Fibroblast of lung (primary cell): ENCODE measurements around the gene CDCP2. TPM values are rescaled to one million over a fixed set of nuclear protein-coding genes. Genes with fewer than 3 reads are reported as not detected.

ENCODE experiments used
- DNase-seq, 2 donors: peaks; one replicate each; pipeline versions ENCODE4 v3.0.0 to v3.0.0-alpha.2; 2010; ENCODE audit warnings: low read depth in 2 of 2
- H2AFZ ChIP-seq: 2 replicates; pipeline ENCODE4 v1.5.1; 2012; ENCODE audit warnings: low read length, control low read depth, inconsistent platforms
- H3K27ac ChIP-seq: 2 replicates; pipeline ENCODE4 v1.5.1; 2011; ENCODE audit warnings: low read length, control low read depth; ENCODE audit not compliant: insufficient read depth
- H3K27me3 ChIP-seq: 2 replicates; pipeline ENCODE4 v1.5.1; 2011; ENCODE audit warnings: mild to moderate bottlenecking, low read length; ENCODE audit not compliant: control insufficient read depth, insufficient read depth
- H3K36me3 ChIP-seq: 2 replicates; pipeline ENCODE4 v1.5.1; 2011; ENCODE audit warnings: low read length; ENCODE audit not compliant: control insufficient read depth, insufficient read depth
- H3K4me1 ChIP-seq: 2 replicates; pipeline ENCODE4 v1.5.1; 2011; ENCODE audit warnings: low read length; ENCODE audit not compliant: control insufficient read depth, insufficient read depth; ENCODE audit errors: extremely low read depth
- H3K4me2 ChIP-seq: 2 replicates; pipeline ENCODE4 v1.5.1; 2011; ENCODE audit warnings: low read length, control low read depth; ENCODE audit not compliant: insufficient read depth; ENCODE audit errors: extremely low read depth
- H3K4me3 ChIP-seq, 4 experiments: fragments of 200-600 bp in 1 of 4; sonication (generic) in 1 of 4; replicated peaks in 1 of 4; 2 replicates each; pipeline ENCODE4 v1.5.1; 2011 to 2016; ENCODE audit warnings: low read length in 4 of 4, low read depth in 3 of 4, mild to moderate bottlenecking in 3 of 4, control low read depth in 2 of 4, inconsistent platforms in 1 of 4, mixed read lengths in 1 of 4; ENCODE audit not compliant: insufficient read depth in 1 of 4; ENCODE audit errors: control extremely low read depth in 1 of 4
- H3K79me2 ChIP-seq: 2 replicates; pipeline ENCODE4 v1.5.1; 2012; ENCODE audit warnings: mild to moderate bottlenecking, low read length, inconsistent platforms; ENCODE audit not compliant: control insufficient read depth, insufficient read depth
- H3K9ac ChIP-seq: 2 replicates; pipeline ENCODE4 v1.5.1; 2011; ENCODE audit warnings: mild to moderate bottlenecking, low read length, control low read depth; ENCODE audit not compliant: insufficient read depth
- H3K9me3 ChIP-seq: 2 replicates; pipeline ENCODE4 v1.5.1; 2012; ENCODE audit warnings: low read depth, low read length; ENCODE audit not compliant: control insufficient read depth, insufficient read depth
- H4K20me1 ChIP-seq: 2 replicates; pipeline ENCODE4 v1.5.1; 2011; ENCODE audit warnings: low read length; ENCODE audit not compliant: control insufficient read depth, insufficient read depth; ENCODE audit errors: extremely low read depth
- CTCF ChIP-seq, 2 donors: IDR thresholded peaks in 1 of 2; conservative IDR thresholded peaks in 1 of 2; 1 replicate in 1 of 2; 2 replicates in 1 of 2; pipeline ENCODE4 v1.5.1; 2011 to 2012; ENCODE audit warnings: low read length in 2 of 2, control low read depth in 1 of 2, inconsistent platforms in 1 of 2, low read depth in 1 of 2, mild to moderate bottlenecking in 1 of 2
- EZH2 ChIP-seq: IDR thresholded peaks from 2 replicates; pipeline ENCODE4 v1.5.1; 2012; ENCODE audit warnings: low read length, control low read depth, mild to moderate bottlenecking; ENCODE audit errors: missing control alignments
- polyA plus RNA-seq, 2 donors: library from polyadenylated mRNA; depleted of rRNA in 1 of 2; stranded (reverse) in 1 of 2; unstranded in 1 of 2; fragments of >200 nt; gene quantifications; 2 replicates each; pipeline ENCODE4 v1.2.1, GENCODE V29; 2011 to 2012; ENCODE audit warnings: missing spikeins in 1 of 2
- total RNA-seq: library from RNA; depleted of rRNA; stranded (reverse); fragments of >200 nt; gene quantifications from 2 replicates; pipeline ENCODE4 v1.2.1, GENCODE V29; 2014

The CDCP2 gene
- total and polyA plus RNA-seq, 2 donors (not counting 1 experiment from before 2014, with no cell fraction given): not detected

GRCh38 chr1:54180701-54181360, 28.0 kb upstream of the CDCP2 start:
- no peaks in the 10 kb centered on the region for H3K9me3 ChIP-seq
- no peaks in the 10 kb centered on the region for H3K79me2 ChIP-seq
- no peaks in the 10 kb centered on the region for H3K4me1 ChIP-seq
- H3K27ac ChIP-seq: no peak overlapping the region
- H3K9ac ChIP-seq: no peak overlapping the region
- TF ChIP-seq EZH2 (no peak), CTCF (conservative IDR thresholded peaks at IDR 0.05 in 1 of 2, IDR thresholded peaks at IDR 0.05 in 1 of 2; ENCODE audit: low read depth in 1 of 2, low read length in 2 of 2) (no peak)
- H3K27me3 ChIP-seq: no peaks in the 10 kb centered on the region
- DNase-seq: no peak
- no peak overlapping the region for H3K4me2 ChIP-seq
- no peaks in the 10 kb centered on the region for H4K20me1 ChIP-seq
- H2AFZ ChIP-seq: no peak overlapping the region
- H3K4me3 ChIP-seq: no peak overlapping the region
- no peaks in the 10 kb centered on the region for H3K36me3 ChIP-seq

- no peak overlapping the region for H2AFZ ChIP-seq
- no peak overlapping the region for H3K4me2 ChIP-seq
- no peaks in the 10 kb centered on the region for H4K20me1 ChIP-seq
- no peaks in the 10 kb centered on the region for H3K9me3 ChIP-seq
- H3K9ac ChIP-seq: no peak overlapping the region
- no peaks in the 10 kb centered on the region for H3K79me2 ChIP-seq
- DNase-seq: no peak
- peaks cover 2% of the 10 kb centered on the region for H3K4me1 ChIP-seq
- H3K36me3 ChIP-seq: no peaks in the 10 kb centered on the region
- H3K27me3 ChIP-seq: no peaks in the 10 kb centered on the region
- TF ChIP-seq EZH2 (no peak), CTCF (conservative IDR thresholded peaks at IDR 0.05 in 1 of 2, IDR thresholded peaks at IDR 0.05 in 1 of 2; ENCODE audit: low read depth in 1 of 2, low read length in 2 of 2) (no peak)
- H3K27ac ChIP-seq: no peak overlapping the region
- no peak overlapping the region for H3K4me3 ChIP-seq
Observed at GRCh38 chr1:54178296-54179070, 25.7 kb upstream of the CDCP2 start.

GRCh38 chr1:54177726-54178125, 24.9 kb upstream of the CDCP2 start:
- no peaks in the 10 kb centered on the region for H4K20me1 ChIP-seq
- H3K9ac ChIP-seq: no peak overlapping the region
- no peaks in the 10 kb centered on the region for H3K27me3 ChIP-seq
- H3K4me1 ChIP-seq: peaks cover 6% of the 10 kb centered on the region
- no peak overlapping the region for H3K4me3 ChIP-seq
- H2AFZ ChIP-seq: no peak overlapping the region
- no peak overlapping the region for H3K27ac ChIP-seq
- H3K36me3 ChIP-seq: no peaks in the 10 kb centered on the region
- TF ChIP-seq EZH2 (no peak), CTCF (conservative IDR thresholded peaks at IDR 0.05 in 1 of 2, IDR thresholded peaks at IDR 0.05 in 1 of 2; ENCODE audit: low read depth in 1 of 2, low read length in 2 of 2) (no peak)
- no peak for DNase-seq
- H3K9me3 ChIP-seq: no peaks in the 10 kb centered on the region
- H3K79me2 ChIP-seq: no peaks in the 10 kb centered on the region
- H3K4me2 ChIP-seq: no peak overlapping the region
